Body of pancreas (tissue), 4 donors: Measurements from ENCODE around the gene LIMK1. TPM values are rescaled to one million over a fixed set of nuclear protein-coding genes. Genes with fewer than 3 reads are reported as not detected.

Experiments
- ATAC-seq: fragments of 150-250 bp; one replicate; pipeline ENCODE4 v1.9.1; 2016
- DNase-seq, 4 donors: peaks; one replicate each; pipeline ENCODE4 v3.0.0-alpha.2; 2019
- H3K27ac ChIP-seq, 4 donors: fragments of 200-600 bp; sonication (generic); 1 replicate in 3 of 4; 2 replicates in 1 of 4; pipeline versions ENCODE4 v1.5.1 to v1.6.1; 2016 to 2019; ENCODE audit warnings: mild to moderate bottlenecking in 1 of 4, mixed read lengths in 1 of 4, moderate library complexity in 1 of 4
- H3K27me3 ChIP-seq, 2 donors: fragments of 200-600 bp; sonication (generic); one replicate each; pipeline ENCODE4 v1.6.0; 2016; ENCODE audit warnings: mild to moderate bottlenecking in 1 of 2
- H3K36me3 ChIP-seq, 2 donors: fragments of 200-600 bp; sonication (generic); replicated peaks in 1 of 2; 2 replicates each; pipeline ENCODE4 v1.5.1; 2016; ENCODE audit warnings: low read depth in 2 of 2; ENCODE audit not compliant: insufficient read depth in 1 of 2
- H3K4me1 ChIP-seq: fragments of 200-600 bp; sonication (generic); one replicate; pipeline ENCODE4 v1.6.0; 2016
- H3K4me3 ChIP-seq, 2 donors: fragments of 200-600 bp; sonication (generic); 1 replicate in 1 of 2; 2 replicates in 1 of 2; pipeline ENCODE4 v1.5.1; 2016 to 2019
- H3K9me3 ChIP-seq, 3 donors: fragments of 200-600 bp; sonication (generic); 1 replicate in 2 of 3; 2 replicates in 1 of 3; pipeline ENCODE4 v1.5.1; 2016
- POLR2A ChIP-seq, 3 donors: fragments of 450-650 bp; IDR thresholded peaks; one replicate each; pipeline ENCODE4 v1.6.1; 2016; ENCODE audit warnings: antibody characterized with exemption in 3 of 3, mild to moderate bottlenecking in 2 of 3
- WGBS, 2 donors: methylation state at CpG; one replicate each; pipeline ENCODE4 v1.1.5; 2017; 5-methylcytosine and 5-hydroxymethylcytosine counted together
- intact Hi-C: fragments of 100-400 bp; cut with DNase I; formaldehyde crosslinking; loops from one replicate; pipeline ENCODE4 v1.15.1; 2023
- total RNA-seq, 2 donors: library from RNA; depleted of rRNA; stranded (reverse); fragments of >200 nt; gene quantifications; one replicate each; pipeline ENCODE4 v1.1.0, GENCODE V29; 2016
- TF ChIP-seq, protein P1 (sequence below), 7 experiments: fragments of 450-650 bp in 4 of 7; fragments of 200-600 bp in 3 of 7; sonication (generic) in 3 of 7; IDR thresholded peaks; one replicate each; pipeline ENCODE4 v1.5.1; 2016 to 2019; ENCODE audit warnings: antibody characterized with exemption in 7 of 7

Gene LIMK1
- total RNA-seq, 2 donors from 2014 or later = 10.1 to 27.4 TPM

- no peak for ATAC-seq
- no peaks in the 10 kb centered on the region for H3K9me3 ChIP-seq
- no peaks in the 10 kb centered on the region for H3K36me3 ChIP-seq
- H3K27ac ChIP-seq = no peak overlapping the region
- H3K27me3 ChIP-seq = no peaks in the 10 kb centered on the region
- intact Hi-C loops = no loop called here
- 71 to 79% methylated on average over 12 of the region's 12 CpGs for WGBS, 2 donors
- no peak for DNase-seq
- no peak for TF ChIP-seq POLR2A (IDR thresholded peaks at IDR 0.05)
- TF ChIP-seq, protein P1, sequence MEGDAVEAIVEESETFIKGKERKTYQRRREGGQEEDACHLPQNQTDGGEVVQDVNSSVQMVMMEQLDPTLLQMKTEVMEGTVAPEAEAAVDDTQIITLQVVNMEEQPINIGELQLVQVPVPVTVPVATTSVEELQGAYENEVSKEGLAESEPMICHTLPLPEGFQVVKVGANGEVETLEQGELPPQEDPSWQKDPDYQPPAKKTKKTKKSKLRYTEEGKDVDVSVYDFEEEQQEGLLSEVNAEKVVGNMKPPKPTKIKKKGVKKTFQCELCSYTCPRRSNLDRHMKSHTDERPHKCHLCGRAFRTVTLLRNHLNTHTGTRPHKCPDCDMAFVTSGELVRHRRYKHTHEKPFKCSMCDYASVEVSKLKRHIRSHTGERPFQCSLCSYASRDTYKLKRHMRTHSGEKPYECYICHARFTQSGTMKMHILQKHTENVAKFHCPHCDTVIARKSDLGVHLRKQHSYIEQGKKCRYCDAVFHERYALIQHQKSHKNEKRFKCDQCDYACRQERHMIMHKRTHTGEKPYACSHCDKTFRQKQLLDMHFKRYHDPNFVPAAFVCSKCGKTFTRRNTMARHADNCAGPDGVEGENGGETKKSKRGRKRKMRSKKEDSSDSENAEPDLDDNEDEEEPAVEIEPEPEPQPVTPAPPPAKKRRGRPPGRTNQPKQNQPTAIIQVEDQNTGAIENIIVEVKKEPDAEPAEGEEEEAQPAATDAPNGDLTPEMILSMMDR (IDR thresholded peaks at IDR 0.05) = no peak
- no peak overlapping the region for H3K4me3 ChIP-seq
- H3K4me1 ChIP-seq = no peaks in the 10 kb centered on the region
Measured at GRCh38 chr7:74126220-74126880, 42.7 kb downstream of the LIMK1 start.

DNA sequence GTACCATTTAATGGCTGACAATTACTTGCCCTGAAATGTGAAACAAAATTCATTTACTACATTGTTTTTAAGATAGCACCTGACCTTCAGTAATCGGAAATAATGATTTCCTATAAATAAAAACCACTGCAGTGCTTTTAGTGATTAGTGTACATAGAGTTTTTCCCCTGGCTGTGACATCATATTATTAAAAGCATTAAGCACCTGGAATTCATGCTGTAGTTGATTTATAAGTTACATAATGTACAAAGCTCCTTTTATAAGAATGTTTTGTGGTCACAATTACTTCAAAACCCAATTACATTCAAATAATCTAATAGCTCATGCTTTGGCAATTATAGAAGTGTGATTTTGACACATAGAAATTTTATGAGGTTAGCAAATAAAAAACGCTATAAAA is 46.3 kb downstream of the LIMK1 start:
- no peaks in the 10 kb centered on the region for H3K36me3 ChIP-seq
- TF ChIP-seq, protein P1 (IDR thresholded peaks at IDR 0.05) = no peak
- TF ChIP-seq POLR2A (IDR thresholded peaks at IDR 0.05) = no peak
- 31 to 33% methylated on average over 2 of the region's 2 CpGs for WGBS, 2 donors
- no peak for DNase-seq
- H3K9me3 ChIP-seq = no peaks in the 10 kb centered on the region
- no peaks in the 10 kb centered on the region for H3K27me3 ChIP-seq
- intact Hi-C loops = no loop called here
- no peak overlapping the region for H3K4me3 ChIP-seq
- no peak overlapping the region for H3K27ac ChIP-seq
- ATAC-seq = no peak
- no peaks in the 10 kb centered on the region for H3K4me1 ChIP-seq

DNA sequence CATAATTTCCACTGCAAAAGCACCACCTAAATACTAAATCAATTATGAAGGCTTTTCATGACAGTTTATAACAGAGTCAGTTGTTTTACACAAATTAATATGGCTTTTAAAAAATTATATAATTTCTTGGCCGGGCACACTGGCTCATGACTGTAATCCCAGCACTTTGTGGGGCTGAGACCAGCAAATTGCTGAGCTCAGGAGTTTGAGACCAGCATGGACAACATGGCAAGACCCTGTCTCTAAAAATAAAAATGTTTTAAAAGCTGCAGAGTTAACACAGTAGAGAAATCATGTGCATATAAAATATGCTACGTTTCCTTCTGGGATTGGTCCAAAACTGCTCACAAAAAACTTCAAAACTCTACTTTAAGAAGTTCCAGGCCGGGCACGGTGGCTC is 46.9 kb downstream of the LIMK1 start:
- intact Hi-C loops = no loop called here
- TF ChIP-seq, protein P1 (IDR thresholded peaks at IDR 0.05) = no peak
- no peak for TF ChIP-seq POLR2A (IDR thresholded peaks at IDR 0.05)
- no peak for ATAC-seq
- Histone ChIP-seq H3K9me3 (no peaks in the 10 kb centered on the region), H3K4me3 (no peak overlapping the region), H3K27me3 (no peaks in the 10 kb centered on the region), H3K27ac (no peak overlapping the region), H3K4me1 (no peaks in the 10 kb centered on the region), H3K36me3 (no peaks in the 10 kb centered on the region)
- no peak for DNase-seq
- 66 to 90% methylated on average over 4 of the region's 4 CpGs for WGBS, 2 donors

DNA sequence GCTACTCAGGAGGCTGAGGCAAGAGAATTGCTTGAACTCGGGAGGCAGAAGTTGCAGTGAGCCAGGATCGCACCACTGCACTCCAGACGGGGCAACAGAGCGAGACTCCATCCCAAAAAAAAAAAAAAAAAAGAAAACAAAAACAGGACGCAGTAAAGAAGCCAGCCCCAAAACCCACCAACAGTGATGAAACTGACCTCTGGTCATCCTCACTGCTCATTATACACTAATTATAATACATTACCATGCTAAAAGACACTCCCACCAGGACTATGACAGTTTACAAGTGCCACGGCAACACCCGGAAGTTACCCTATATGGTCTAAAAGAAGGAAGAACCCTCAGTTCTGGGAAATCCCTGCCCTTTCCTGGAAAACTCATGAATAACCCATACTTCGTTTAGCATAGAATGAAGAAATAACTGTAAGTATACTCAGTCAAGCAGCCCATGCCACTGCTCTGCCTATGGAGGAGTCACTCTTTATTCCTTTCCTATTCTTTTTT is 50.6 kb downstream of the LIMK1 start:
- WGBS, 2 donors = 73 to 78% methylated on average over 8 of the region's 8 CpGs
- Histone ChIP-seq H3K9me3 (no peaks in the 10 kb centered on the region), H3K36me3 (no peaks in the 10 kb centered on the region), H3K27ac (no peak overlapping the region), H3K4me1 (no peaks in the 10 kb centered on the region), H3K4me3 (no peak overlapping the region), H3K27me3 (no peaks in the 10 kb centered on the region)
- intact Hi-C loops = no loop called here
- TF ChIP-seq, protein P1 (IDR thresholded peaks at IDR 0.05) = no peak
- no peak for TF ChIP-seq POLR2A (IDR thresholded peaks at IDR 0.05)
- ATAC-seq (no peak), DNase-seq (peak in 1 of 4 donors; percentile 7)

- no peak overlapping the region for H3K27ac ChIP-seq
- DNase-seq (no peak), ATAC-seq (no peak)
- no peaks in the 10 kb centered on the region for H3K4me1 ChIP-seq
- TF ChIP-seq, protein P1 (IDR thresholded peaks at IDR 0.05) = no peak
- no peak for TF ChIP-seq POLR2A (IDR thresholded peaks at IDR 0.05)
- H3K27me3 ChIP-seq = no peaks in the 10 kb centered on the region
- WGBS, 2 donors = 91 to 93% methylated on average over 12 of the region's 12 CpGs
- no peaks in the 10 kb centered on the region for H3K9me3 ChIP-seq
- no peak overlapping the region for H3K4me3 ChIP-seq
- H3K36me3 ChIP-seq = no peaks in the 10 kb centered on the region
- intact Hi-C loops = no loop called here
Measured at GRCh38 chr7:74138334-74138867, 54.8 kb downstream of the LIMK1 start.
